ENCODE data around the gene RBM4B.

RBM4B gene

DNA sequence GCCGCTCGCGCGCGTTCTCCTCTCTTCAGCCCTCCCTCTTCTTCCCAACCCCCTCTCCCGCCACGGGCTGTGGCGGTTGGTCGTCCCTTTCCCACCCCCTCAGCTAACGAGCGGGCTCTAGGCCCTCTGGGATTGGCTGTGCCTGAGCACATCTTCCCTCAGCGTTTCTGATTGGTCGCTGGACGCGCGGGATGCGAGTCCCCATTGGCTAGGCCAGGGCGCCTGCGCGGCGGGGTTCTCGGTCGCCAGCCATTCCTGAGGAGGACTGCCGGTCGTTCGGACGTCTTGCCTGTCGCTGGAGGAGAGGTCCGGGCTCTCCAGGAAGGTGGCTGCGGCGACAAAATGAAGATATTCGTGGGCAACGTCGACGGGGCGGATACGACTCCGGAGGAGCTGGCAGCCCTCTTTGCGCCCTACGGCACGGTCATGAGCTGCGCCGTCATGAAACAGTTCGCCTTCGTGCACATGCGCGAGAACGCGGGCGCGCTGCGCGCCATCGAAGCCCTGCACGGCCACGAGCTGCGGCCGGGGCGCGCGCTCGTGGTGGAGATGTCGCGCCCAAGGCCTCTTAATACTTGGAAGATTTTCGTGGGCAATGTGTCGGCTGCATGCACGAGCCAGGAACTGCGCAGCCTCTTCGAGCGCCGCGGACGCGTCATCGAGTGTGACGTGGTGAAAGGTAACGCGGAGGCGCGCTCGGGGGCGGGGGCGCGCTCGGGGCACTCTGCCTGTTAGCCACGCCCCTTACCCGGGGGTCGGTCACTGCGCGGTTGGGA is 61.1 kb downstream of the RBM4B start, which contains the start of gene RBM14:
RBM14 (plus strand) TSS at position 252 of the 776 bp plus-strand sequence; CDS start at position 343, 91 bp downstream.
- Histone ChIP-seq H3K27me3 (replicated peaks; ENCODE audit: control insufficient read depth, insufficient read depth, low read length) (no peaks in the 10 kb centered on the region), H3K9me3 (ENCODE audit: control insufficient read depth, low read length) (no peaks in the 10 kb centered on the region), H3K4me1 (ENCODE audit: control insufficient read depth, insufficient read depth, low read length) (peaks cover 28% of the 10 kb centered on the region), H3K9ac (ENCODE audit: low read length) (peak within 1 kb of the TSS; percentile 93), H3K4me3 (ENCODE audit: low read length) (peak within 1 kb of the TSS; percentile 89), H3K36me3 (ENCODE audit: control insufficient read depth, insufficient read depth, low read length, severe bottlenecking) (no peaks in the 10 kb centered on the region)
- peak; percentile 100 for DNase-seq (ENCODE audit: low read depth)

Measured in adipocyte (in vitro differentiated cells).